GM12864 (cell line): ENCODE data around the gene COPS9.

Experiments
- DNase-seq: peaks from one replicate; pipeline ENCODE4 v3.0.0-alpha.2; 2011; ENCODE audit warnings: low read depth
- H3K4me3 ChIP-seq: 2 replicates; pipeline ENCODE4 v1.5.1; 2011; ENCODE audit warnings: mild to moderate bottlenecking, low read depth, low read length, control low read depth
- TF ChIP-seq, protein P1 (sequence below): IDR thresholded peaks from 2 replicates; pipeline ENCODE4 v1.5.1; 2011; ENCODE audit warnings: low read depth, mild to moderate bottlenecking, moderate library complexity, low read length, control low read depth, inconsistent platforms; ENCODE audit errors: missing control alignments

Gene COPS9

DNA sequence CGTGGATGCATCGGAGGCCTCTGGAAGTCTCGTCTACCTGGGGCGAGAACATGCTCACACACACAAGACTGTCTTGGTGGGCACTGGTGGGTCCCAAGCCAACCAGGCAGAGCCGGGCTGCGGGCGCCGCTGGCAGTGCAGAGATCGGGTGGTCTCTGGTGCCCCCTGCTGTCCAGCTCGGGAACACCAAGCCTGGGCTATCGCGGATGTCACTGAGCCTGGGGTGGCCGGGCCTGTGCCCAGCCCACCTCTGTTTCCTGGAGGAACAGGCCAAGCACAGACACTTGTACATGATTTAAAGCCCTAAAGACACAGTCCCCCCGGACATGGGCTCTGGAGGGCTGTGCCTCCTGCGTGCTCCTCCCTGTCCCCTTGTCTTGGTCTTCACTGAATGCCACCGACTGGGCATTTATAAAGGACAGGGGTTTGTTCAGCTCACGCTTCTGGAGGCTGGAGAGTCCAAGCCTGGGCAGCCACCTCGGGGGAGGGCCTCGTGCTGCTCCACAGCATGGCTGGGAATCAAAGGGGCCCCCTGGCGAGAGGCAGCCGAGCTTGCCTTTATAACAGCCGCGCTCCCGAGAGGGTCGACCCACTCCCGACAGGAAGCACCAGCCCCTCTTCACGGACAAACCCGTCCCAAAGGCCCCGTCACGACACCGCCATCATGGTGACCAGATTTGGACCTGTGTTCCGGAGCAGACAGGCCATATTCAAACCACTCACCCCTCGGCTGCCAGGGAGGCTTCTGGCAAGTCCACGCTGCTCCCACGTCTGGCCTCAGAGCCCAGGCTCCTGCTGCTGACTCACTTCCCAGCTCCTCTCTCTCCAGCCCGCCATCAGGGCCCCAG lies 7.9 kb upstream of the COPS9 start:
- no peak for DNase-seq
- H3K4me3 ChIP-seq: no peak overlapping the region
- TF ChIP-seq, protein P1, sequence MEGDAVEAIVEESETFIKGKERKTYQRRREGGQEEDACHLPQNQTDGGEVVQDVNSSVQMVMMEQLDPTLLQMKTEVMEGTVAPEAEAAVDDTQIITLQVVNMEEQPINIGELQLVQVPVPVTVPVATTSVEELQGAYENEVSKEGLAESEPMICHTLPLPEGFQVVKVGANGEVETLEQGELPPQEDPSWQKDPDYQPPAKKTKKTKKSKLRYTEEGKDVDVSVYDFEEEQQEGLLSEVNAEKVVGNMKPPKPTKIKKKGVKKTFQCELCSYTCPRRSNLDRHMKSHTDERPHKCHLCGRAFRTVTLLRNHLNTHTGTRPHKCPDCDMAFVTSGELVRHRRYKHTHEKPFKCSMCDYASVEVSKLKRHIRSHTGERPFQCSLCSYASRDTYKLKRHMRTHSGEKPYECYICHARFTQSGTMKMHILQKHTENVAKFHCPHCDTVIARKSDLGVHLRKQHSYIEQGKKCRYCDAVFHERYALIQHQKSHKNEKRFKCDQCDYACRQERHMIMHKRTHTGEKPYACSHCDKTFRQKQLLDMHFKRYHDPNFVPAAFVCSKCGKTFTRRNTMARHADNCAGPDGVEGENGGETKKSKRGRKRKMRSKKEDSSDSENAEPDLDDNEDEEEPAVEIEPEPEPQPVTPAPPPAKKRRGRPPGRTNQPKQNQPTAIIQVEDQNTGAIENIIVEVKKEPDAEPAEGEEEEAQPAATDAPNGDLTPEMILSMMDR: peak; percentile 94

DNA sequence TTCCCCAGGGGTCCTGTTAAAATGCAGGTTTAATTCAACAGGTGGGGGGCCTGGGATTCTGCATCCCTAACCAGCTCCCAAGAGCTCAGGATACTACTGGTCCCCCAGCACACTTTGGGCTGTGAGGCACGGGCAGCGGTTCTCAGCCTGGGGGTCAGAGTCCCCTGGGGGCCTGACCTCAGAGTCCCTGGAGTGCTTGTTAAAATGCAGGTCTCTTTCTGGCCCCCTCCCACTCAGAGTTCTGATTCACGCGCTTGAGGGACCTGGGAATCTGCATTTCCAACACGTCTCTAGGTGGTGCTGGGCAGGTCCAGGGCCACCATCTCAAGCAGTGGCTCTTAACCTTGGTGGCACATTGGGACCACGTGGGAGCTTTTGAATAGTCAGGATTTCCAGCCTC lies 7.2 kb upstream of the COPS9 start:
- H3K4me3 ChIP-seq: no peak overlapping the region
- TF ChIP-seq, protein P1: no peak
- DNase-seq: no peak

DNA sequence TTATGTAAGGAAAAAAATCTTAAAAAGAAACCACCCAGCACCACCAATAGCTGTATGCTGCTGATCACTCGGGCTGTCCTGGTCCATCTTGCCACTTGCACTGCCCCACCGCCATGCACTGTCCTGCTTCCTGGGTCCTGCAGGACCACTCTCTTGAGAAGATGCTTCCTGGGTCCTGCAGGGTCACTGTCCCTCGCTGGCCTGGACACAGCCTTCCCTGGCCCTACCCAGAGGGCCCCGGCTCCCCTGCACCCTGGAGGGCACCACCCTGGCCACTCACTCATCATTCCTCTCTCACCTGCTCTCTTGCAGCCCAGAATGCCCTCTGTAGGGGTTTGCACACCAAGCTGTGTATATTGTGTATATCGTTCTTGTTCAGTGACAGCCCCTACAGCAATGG lies 6.8 kb upstream of the COPS9 start:
- DNase-seq: no peak
- H3K4me3 ChIP-seq: no peak overlapping the region
- TF ChIP-seq, protein P1: no peak

DNA sequence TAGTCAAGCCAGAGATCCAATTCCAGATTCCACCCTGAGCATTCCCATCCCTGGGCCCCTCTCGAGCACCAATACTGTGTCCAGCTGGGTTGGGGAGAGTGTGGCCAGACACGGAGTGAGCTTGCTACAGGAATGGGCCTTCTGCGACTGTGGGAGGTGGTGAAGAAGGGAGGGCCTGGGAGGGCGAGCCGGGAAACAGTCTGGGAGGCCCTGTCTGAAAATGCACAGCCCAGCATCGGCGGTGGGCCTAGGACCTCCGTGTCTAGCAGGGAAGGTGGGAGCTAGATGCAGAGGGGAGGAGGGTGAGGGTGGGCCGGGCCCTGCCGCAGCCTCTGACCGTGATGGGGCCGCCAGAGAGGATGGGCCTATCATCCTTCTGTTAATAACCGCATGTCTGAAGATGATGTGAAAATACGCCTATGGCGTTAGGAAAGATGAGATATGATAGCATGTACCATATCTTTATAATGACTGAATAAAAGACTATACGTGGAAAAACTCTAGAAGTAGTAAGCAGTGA lies 6.2 kb upstream of the COPS9 start:
- no peak overlapping the region for H3K4me3 ChIP-seq
- TF ChIP-seq, protein P1: no peak
- no peak for DNase-seq

DNA sequence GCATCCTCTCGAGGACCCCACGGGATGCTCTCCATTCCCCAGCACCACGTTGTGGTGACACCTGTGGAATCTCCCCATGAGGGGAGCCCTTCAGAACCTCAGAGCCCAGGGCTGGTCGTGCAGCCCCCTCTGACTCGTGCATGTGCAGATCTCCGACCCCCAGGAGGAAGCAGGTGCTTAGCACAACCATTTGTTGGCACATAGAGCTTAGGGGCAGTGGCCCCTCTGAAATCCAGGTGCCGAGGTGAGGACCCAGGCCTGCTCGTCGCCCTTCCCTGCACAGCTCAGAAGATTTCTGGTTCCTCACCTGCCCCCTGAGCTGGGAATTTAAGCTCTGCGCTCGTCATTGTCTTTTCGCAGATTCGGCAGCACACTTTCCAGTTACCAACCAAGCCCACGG lies 5.6 kb upstream of the COPS9 start:
- TF ChIP-seq, protein P1: no peak
- DNase-seq: no peak
- no peak overlapping the region for H3K4me3 ChIP-seq

DNA sequence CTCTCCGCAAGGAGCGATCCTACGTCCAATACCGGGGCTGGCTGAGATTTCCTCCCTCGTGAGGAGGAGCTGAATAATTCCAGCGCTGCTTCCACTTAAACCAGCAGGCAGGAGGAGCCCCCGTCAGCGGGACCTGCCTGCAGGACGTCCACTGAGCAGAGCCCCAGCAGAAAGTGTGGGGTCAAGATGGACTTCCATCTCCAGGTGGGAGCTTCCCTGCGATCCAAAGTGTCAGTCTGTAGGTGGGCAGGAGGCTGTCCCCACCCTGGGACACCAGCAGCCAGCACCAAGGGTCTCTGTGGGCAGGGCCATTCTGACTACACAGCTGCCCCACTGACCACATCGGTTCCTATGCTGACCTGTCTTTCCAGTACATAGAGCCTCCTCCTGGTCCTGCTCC lies 4.8 kb upstream of the COPS9 start:
- no peak overlapping the region for H3K4me3 ChIP-seq
- no peak for DNase-seq
- TF ChIP-seq, protein P1: no peak

DNA sequence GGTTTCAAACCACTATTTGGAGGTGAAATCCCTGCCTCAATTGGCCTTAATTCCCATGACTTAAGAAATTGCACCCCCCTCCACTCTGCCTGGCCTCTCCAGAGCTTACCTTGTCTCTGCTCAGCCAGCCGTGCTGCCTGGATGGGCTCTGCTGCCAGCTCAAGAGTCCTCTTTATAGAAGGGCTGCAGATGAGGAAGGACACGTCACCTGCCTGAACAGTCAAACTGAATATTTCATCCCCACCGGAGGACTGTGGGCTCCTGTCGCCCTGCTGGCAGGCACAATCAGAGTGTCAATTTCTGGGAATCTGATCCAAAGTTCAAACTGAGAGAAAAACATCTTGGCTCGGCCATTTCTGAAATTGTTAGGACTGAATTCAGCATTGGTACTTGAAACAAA lies 4.4 kb upstream of the COPS9 start, which contains the start of gene OTOS:
Gene OTOS (minus strand): TSS at position 148 of the 400 bp plus-strand sequence. CDS start 332 bp downstream, outside the sequence.
- DNase-seq: no peak
- H3K4me3 ChIP-seq: no peak within 1 kb of the TSS
- TF ChIP-seq, protein P1: no peak
